Activated CD4-positive, alpha-beta T cell treated with anti-CD3 and anti-CD28 coated beads, Interleukin-10, Interleukin-2, amounts not matched to agents 100 ng/mL and 50 ng/mL, durations not matched to agents 16 hours and 8 hours (primary cell): Measurements from ENCODE around the gene HOXC5.

Experiments
- DNase-seq: peaks from one replicate; pipeline ENCODE4 v3.0.0-alpha.2; 2020

Gene HOXC5

DNA sequence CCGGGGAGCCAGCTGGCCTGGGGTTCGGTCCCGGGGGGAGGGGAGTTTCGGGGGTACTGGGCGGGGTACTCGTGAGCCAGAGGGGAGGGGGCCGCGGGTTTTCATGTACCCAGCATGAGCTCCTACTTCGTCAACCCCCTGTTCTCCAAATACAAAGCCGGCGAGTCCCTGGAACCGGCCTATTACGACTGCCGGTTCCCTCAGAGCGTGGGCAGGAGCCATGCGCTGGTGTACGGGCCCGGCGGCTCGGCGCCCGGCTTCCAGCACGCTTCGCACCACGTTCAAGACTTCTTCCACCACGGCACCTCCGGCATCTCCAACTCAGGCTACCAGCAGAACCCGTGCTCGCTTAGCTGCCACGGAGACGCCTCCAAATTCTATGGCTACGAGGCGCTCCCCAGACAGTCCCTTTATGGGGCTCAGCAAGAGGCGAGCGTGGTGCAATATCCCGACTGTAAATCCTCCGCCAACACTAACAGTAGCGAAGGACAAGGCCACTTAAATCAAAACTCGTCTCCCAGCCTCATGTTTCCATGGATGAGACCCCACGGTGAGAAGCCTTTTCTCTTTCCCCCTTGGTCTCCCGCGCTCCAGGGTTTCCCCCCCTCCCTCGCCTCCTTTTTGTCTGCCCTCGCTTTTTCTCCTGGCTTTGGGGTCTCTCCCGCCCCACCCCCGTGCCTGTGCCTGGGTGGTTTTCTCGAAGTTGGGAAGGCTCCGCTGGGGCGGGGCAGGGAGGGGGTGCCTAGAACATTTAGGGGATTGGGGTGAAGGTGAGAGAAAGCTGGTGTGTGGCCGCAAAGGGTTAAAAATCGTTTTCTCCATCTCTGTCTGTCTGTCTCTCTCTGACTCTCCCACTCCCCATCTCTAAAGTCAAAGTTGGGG, 23.4 kb upstream of the HOXC5 start:
- DNase-seq, result no peak

DNA sequence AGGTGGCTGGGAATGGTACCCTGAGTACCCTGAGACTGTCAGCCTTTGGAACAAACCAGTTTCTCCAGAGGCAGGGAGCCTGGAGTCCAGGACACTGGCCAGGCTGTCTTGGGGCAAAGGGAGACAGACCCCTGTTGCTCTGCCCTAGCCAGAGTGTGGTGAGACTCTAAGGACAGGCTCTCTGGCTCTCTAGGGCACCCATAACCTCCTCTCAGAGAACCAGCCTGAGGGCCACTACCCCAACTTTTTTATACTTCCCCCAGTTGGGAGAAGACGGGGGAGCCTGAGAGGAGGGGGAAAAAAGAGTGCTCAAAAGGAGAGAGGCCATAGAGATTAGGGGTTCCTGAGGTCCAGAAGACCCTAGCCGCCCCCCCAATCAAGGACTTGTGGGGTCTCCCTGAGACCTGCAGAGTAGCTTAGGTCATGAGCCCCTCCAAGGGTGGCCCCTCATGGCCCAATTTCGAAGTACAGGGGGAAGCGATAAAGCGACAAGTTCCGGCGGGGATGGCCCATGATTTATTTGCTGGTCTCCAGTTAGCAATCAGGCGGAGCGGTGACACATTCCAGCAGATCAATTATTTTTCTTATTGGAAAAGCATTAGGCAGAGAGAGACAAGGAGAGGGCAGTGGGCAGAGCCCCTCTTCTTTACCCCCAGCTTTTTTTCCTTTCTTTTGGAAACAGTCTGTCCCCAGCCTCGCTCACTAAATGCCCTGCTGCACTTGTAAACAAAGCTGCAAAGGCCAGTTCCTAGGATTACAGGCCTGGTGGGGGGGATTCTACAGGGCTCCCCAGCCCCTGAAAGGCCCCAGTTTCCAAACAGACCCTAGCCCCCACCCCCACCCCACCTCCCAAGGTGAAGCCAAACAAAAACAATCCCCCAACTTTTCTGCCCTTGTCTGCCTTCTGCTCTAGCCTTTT, 22.5 kb upstream of the HOXC5 start:
- DNase-seq, result no peak

- no peak for DNase-seq
Measured at GRCh38 chr12:54010972-54011664, 21.7 kb upstream of the HOXC5 start.

- DNase-seq, result no peak
Measured at GRCh38 chr12:54011665-54012532, 21.0 kb upstream of the HOXC5 start.

GRCh38 chr12:54012631-54013409, 20.0 kb upstream of the HOXC5 start:
- no peak for DNase-seq

DNA sequence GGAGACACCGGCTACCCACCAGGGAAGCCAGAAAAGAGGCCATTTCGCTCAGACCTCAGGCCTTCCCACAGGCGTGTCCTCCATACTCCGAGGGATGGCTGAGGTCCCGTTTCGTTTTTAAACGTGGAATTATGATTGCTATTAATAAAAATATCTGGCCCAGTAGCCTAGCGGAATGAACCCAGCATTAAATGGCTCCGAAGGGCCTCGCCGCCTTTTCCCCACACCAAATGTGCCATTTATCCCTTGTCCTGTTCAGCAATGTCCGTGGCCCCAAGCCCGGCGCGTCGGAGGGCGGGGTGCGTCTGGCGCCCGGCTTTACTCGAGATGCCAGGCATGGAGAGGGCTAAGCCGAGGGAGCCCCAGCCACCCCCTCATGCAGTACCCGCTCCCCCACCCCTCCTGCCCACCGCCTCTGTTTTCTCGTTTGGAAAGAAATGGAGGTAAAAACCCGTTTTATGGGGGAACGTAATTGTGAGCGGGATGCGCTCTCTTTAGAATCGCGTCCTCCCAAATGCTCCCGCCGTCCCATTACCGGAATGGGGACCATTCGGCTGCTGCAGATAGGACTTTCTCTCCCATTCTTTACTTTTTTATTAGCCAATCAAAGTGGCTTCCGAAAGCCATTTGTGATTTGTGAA, 18.4 kb upstream of the HOXC5 start:
- no peak for DNase-seq

DNA sequence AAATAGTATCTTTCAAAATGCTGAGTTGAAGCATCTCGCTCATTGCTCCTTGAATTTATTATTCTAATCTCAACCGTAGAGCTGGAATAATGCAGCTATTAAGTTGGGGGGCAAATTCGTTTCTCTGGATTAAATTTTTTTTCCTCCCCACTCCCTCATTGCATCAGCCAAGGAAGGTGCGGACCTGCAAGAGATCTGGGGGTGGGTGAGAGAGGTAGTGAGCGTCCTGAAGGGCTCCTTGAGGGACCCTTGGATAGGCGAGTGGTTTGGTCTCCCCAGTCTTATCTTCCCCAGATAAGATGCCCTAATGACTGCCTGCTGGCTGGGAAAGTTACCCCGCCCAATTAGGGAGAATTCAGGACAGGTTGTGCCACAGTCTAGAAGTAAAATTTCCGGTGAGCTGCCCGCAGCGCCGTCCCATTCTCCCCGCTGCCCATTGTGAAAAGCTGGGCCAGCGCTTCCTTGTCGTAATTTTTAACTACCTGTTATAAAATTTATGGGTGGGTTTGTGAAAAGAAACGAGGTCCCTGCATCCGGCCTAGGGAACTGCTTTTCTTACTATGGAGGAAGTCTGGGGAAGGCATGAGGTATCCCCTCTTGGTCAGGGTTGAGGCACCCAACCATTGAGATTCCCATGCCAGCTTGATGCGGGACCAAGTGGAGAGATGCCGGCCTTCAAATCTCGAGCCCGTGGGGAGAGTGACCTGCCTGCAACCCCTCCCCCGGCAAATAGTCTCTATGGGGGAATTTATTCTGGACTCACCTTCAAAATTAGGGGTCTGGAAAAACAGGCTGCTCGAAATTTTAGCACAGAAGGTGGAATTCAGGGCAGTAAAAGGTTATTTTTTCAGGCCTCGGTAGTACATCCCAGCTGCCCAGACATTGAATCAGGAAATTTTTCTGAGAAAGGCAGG, 17.6 kb upstream of the HOXC5 start:
- DNase-seq, result no peak

DNA sequence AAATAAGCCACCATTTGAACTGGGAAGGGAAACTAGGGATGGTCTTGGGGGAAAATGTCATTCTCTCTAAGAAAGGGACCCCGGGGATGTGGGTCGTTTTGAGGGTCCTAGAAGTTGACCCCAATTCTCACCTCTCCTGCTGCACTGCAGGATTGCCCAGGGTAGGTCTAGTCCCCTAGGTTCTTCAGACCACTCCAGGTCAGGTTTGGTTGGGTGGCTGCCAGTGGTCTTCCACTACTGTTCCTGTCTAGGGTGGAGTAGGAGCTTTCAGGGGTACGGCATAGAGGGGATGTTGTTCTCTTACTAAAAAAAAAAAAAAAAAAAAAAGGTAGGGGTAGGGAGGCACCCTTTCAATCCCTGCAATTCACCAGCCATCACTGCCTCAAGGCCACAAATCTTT, 16.8 kb upstream of the HOXC5 start:
- no peak for DNase-seq

GRCh38 chr12:54016478-54016964, 16.3 kb upstream of the HOXC5 start:
- no peak for DNase-seq

- DNase-seq, result no peak
Measured at GRCh38 chr12:54017027-54017788, 15.6 kb upstream of the HOXC5 start.

DNA sequence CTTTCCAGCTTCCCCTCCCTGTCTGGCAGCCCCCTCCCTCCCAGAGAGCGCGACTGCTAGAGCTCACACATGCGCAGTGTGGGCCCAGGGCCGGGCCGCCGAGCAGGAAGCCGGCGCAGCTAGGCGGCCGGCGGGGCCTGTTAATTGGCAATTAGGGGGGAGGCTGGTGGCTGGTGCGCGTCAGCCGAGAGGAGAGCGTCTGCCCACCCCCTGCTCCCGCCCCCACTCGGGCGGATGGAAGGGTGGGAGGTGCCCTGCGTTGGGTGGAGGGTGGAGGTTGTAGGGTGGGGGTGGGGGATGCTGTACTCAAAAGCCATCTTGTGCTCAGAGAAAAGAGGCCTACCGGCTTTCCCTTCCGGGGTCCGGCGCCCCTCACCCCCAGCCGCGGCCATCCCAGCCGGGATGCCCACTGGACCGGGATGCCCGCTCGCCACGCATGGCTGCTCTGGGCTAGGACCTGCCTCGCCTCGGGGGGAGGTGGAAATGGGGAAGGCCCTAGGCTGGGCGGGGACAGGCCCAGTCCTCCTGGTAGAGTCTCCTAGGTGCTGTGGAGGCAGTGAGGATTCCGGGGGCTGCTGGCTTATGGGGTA, 14.9 kb upstream of the HOXC5 start:
- DNase-seq, result peak; percentile 85

DNA sequence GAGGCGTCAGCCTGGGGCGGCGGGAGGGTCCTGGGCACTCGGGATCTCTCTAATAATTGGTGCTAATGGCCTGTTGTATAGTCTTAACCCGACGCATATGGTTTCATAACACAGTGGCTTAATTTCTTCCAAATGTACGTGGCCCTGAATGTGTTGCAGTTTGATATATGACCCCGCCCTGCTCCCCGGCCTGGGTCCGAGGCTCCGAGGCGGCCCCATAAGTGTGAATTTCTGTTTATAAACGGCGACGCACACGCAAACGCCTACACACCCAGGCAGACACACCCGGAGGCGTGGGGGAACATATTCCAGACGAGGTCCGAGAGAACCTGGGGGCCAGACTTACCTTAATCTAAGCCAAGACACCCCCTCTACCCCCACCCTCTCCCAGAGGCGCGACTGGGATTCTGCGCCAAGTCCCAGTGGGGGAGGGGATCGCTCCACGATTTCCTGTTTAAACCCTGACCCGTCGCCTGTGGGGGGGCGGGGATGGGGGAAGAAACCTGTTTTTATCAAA, 14.3 kb upstream of the HOXC5 start:
- no peak for DNase-seq

DNA sequence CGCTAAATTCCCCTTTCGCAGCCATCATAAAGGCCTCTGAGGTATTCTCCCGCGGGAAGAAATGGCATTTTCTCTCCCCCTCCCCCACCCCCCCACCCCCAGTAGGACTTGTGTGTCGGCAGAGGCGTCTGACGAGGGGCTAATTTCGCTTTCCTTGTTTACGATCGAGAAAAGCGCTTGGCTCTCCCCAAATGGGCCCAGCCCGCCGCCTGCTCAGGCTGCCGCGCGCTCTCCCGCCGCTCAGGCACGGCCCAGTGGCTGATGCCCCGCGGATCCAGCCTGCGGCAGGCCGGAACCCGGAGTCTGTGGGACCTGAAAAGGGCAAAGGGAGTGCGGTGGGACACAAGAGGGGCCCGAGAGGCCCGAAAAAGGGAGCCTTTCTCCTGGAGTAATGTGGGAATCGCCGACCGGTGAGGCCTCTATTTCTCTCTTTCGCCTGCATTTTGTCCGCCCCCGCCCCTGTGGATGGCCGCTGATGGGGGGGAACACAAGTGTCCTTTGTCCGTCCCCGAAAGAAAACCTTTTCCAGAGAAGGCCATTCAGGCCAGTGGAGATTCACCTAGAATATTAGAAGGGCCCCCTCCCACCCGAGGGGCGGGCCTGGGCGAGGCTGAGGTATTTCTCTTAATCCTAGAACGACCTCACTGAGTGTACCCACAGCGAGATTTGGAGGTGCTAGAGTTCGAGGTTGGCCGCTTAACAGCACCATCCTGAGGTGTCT, 13.6 kb upstream of the HOXC5 start:
- DNase-seq, result no peak

GRCh38 chr12:54019924-54020590, 12.8 kb upstream of the HOXC5 start:
- no peak for DNase-seq

DNA sequence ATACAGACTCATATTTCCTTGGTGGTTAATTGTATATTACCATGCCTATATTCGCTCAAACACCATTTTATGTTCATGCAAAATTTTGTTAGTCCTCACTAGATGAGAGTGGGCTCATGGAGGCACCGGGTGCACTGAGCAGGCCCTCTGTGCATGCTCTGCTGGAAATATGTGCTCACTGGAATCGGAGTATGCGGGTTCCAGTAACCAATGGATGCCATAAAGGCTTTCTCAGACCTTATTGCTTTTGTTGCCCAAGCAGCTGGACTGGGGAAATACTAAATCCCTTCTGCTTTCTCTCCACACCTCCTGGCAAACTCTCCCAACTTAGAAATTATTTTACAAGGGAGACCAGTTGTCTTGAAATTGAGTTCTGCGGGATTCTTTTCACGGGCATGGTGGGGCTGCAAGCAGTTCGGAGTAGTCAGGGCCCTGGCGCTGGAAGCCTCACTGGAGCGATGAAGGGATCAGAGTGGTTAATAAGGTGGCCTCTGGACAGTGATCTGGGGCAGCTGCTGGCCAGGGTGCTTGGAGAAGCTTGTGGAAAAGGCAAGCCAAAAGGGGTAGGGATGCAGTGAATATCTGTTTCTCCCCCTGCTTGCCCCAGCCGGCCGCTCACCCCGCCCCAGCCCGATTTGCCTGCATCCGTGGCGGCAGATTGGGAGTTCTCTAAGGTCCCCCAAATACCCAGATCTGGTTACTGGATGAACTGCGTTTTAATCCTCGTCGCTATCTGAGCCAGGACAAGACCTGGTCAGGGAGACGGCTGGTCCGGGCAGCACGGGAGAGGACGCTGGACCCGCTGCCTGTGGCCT, 12.1 kb upstream of the HOXC5 start:
- no peak for DNase-seq

DNA sequence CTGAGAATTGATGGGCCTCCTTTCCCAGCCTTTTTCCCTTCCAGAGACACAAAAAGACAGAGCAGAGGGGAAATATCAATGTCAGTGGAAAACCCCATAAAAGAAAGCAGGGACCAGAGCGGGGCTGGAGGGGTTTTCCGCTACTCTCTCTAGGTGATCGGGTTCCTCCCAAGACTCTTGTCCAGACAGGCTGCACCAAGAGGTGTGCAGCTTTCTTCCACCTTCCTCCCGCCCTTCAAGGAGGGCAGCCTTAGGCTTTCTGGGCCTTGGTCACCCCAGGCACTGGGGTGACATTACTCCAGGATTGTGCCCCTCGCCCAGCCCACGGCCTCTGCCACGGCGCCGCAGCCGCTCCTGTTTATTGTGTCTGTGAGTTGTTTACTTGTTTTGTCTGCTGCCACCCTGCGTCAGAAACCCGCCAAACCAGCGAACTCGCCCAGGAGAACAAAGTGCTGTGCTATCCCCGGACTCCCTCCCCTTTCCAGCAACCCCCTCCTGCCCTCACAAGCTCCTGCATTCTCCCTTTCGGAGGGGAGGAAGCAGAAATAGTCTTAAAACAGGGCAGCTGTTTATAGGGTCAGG, 11.3 kb upstream of the HOXC5 start:
- DNase-seq, result no peak
